GM18870 (cell line): ENCODE results near the gene BATF3.
"Not testable (repeated sequence)": the region's sequence is repeated elsewhere in the genome, so short reads cannot be mapped to it uniquely, and the experiment has no call there.

Experiments
- ATAC-seq: cut with Tn5 transposase; IDR thresholded peaks from one replicate; pipeline ENCODE4 v1.9.1; 2021; ENCODE audit warnings: moderate library complexity; ENCODE audit not compliant: unreplicated experiment

Gene BATF3

DNA sequence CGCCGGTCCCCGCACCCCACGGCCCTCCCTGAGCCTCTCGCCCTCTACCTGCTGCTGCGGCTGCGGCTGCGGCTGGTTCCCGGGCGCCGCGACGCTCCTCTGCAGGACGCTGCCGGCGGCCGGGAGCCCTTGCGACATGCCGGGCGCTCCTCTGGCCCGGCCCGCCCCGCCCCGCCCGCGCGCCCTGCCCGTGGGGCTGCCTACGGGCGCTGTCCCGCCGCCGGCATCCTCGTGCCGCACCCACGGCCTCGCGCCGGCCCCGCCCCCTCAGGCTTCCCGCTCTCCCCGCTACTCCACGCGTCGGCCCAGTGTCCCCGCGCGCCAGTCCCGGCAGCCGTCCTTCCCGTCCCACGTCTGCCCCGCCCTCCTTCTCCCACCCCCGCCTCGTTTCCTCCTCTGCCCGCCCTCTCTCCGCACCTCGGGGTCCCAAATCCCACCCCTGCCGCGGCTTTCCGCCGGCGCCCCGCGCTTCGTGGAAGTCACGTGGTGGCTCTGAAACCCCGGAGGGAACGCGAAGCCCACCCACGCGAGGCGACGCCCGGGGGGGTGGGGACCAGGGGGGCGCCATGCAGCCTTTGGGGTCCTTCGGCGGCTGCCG is at the start of gene BATF3:
BATF3 (minus strand) TSS at position 216 of the 598 bp plus-strand sequence; CDS start at position 138, 78 bp downstream.
- no peak for ATAC-seq

GRCh38 chr1:212746546-212746945 is 46.9 kb upstream of the BATF3 start:
- ATAC-seq, result no peak

- no peak for ATAC-seq
Observed at GRCh38 chr1:212745303-212745702, 45.7 kb upstream of the BATF3 start.

- ATAC-seq, result no peak
Observed at GRCh38 chr1:212743901-212744475, 44.3 kb upstream of the BATF3 start.

DNA sequence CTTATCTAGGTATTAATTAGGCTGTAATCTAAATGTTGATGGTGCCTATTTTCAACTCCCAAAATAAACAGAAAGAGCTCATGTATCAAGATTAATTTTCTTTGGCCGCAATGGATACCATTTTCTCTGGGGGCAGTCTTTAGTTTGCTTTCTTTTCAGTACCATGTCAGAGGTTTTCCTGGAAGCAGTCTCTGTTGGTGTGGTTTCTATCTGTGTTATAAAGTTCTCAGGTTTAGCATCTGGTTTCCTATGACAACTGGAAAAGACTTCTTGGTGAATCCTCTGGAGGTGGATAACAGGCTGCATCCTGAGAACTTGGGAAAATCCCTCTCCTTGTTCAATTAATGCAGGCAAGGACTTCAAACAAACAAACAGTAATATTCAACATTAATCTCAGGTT is 38.7 kb upstream of the BATF3 start:
- ATAC-seq, result no peak

- no peak for ATAC-seq
Observed at GRCh38 chr1:212737559-212737958, 37.9 kb upstream of the BATF3 start.

- ATAC-seq, result no peak
Observed at GRCh38 chr1:212733109-212733508, 33.5 kb upstream of the BATF3 start.

- ATAC-seq, result no peak
Observed at GRCh38 chr1:212731630-212732029, 32.0 kb upstream of the BATF3 start.

DNA sequence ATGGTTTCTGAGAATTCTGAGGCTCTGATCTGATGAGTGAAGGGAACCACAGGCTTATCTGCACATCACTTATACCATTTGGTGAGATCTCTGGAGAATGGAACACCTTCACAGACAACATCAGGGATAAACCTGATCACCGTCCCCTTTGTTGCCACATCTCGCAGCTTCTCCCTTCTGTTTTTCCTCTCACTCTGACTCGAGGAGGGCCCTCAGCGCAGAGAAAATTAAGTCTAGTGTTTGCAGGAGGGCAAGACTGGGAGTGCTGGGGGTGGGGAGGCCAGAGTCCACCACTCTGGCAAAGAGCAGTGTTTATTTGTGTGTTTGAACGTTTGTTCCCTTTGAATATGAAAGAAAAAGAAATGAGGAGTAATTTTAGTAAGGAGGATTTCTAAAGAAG is 29.0 kb upstream of the BATF3 start:
- no peak for ATAC-seq

GRCh38 chr1:212727386-212728181 is 27.9 kb upstream of the BATF3 start:
- no peak for ATAC-seq

GRCh38 chr1:212724679-212725078 is 25.0 kb upstream of the BATF3 start:
- not testable (repeated sequence) for ATAC-seq

GRCh38 chr1:212722270-212722957 is 22.8 kb upstream of the BATF3 start:
- ATAC-seq, result no peak

- ATAC-seq, result no peak
Observed at GRCh38 chr1:212721388-212722247, 22.0 kb upstream of the BATF3 start.

- no peak for ATAC-seq
Observed at GRCh38 chr1:212719633-212720032, 20.0 kb upstream of the BATF3 start.

- ATAC-seq, result no peak
Observed at GRCh38 chr1:212718499-212718898, 18.9 kb upstream of the BATF3 start.

DNA sequence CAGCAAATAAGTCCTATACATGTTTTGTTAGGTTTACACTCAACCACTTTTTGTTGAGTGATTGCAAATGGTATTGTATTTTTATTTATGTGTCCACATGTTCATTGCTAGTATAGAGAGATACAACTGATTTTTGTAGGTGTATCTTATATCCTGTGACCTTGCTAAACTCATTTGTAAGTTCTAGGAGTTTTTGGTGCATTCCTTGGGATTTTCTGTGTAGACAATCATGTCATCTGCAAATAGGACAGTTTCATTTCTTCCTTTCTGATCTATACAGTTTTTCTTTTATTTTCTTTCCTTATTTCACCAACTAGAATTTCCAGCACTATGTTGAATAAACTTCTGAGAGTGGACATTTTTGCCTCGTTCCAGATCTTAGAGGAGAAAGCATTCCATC is 16.5 kb upstream of the BATF3 start:
- no peak for ATAC-seq

DNA sequence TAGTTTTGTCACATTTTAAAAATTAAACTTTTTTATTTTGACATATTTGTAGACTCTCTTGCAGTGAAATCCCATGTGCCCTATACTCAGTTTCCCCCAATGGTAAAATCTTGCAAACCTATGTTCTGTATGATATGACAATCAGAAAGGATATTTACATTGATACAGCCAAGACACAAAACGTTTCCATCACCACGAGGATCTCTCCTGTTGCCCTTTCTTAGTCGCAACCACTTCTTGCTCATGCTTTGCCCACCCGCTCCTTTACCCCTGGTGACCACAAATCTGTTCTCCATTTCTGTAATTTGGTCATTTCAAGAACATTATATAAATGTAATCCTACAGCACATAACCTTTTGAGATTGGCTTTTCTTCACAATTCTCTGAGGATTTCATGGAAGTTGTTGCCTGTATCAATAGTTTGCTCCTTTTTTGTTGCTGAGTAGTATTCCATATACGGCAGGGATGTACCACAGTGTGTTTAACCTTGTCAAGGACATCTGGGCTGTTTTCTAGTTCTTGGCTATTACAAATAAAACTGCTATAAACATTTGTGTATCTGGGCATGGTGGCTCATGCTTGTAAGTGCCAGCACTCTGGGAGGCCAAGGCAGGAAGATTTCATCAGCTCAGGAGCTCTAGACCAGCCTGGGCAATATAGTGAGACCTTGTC is 14.0 kb upstream of the BATF3 start:
- no peak for ATAC-seq

DNA sequence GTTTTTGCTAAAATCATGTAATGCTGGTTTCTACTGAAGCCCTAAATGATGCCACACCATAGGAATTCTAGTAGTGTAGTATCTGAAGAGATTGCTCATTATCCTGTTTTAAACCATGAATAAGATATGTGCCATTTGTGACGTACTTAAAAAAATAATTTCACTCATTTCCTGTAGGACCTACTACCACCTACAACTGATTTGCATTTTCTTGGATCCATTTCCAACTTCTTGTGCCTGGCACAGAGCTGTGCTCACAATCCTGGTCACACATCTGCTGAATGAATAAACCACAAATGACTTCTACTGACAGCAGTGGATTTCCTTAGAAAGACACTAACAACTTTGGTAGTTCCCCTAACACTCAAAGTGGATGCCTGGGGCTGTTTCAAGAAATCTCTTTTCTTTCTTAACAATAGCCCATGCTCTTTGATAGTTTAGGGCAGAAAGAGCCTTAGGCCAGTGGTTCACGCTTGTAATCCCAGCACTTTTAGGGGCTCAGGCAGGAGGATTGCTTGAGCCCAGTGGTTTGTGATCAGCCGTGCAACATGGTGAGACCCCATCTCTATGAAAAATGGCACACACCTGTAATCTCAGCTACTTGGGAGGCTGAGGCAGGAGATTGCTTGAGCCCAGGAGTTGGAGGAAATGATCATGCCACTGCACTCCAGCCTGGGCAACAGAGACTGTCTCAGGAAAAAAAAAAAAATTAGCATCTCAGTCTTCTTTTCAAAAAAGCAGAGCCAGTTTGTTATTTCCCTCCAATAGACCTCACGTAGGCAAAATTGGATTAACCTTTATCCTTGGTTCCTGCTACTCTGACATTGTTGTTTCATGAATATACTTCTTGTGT is 13.0 kb upstream of the BATF3 start:
- ATAC-seq, result no peak

- not testable (repeated sequence) for ATAC-seq
Observed at GRCh38 chr1:212711974-212712373, 12.3 kb upstream of the BATF3 start.
